Measurements from ENCODE around the gene LAMC1. TPM values are rescaled to one million over a fixed set of nuclear protein-coding genes. Genes with fewer than 3 reads are reported as not detected.

LAMC1 gene
- total RNA-seq, 1 donor from 2014 or later: 164 TPM

DNA sequence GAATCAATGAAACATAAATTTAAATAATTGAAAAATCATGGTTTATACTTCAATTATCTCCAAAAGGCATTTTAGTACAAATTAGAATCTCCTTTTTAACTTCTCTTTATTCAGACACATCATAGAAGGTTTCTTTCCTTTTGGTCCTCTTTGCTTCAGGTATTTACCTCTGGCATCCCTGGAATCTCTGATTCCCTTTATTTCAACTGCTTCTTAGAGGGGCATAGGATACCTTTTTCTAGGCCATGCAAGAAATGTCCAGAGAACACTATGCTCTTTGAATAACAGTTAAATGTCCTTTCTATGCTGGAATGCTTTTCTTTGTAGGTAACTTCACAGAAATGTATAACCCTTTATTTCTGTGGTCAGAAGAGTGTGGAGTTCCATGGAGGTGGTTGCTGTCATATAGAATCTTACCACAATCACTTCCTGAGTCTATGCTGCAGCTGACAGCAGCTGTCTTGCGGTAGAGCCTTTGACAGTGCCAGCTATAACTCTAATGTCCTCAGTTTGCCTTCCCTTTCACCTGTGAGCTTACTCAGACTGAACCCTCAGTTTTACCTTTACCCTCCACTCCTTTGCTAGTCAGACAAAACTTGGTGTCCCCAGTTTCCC lies 171.4 kb downstream of the LAMC1 start:
- Mint-ChIP-seq H3K4me3 (no peak overlapping the region), H3K27ac (peak overlapping the region; percentile 85), H3K4me1 (ENCODE audit: unreplicated experiment) (peaks cover 8% of the 10 kb centered on the region), H3K27me3 (peaks cover 2% of the 10 kb centered on the region), H3K36me3 (no peaks in the 10 kb centered on the region), H3K9me3 (no peaks in the 10 kb centered on the region)
- DNase-seq (ENCODE audit: extremely low spot score, unreplicated experiment): no peak
- no peak for TF ChIP-seq CTCF (conservative IDR thresholded peaks at IDR 0.05)

DNA sequence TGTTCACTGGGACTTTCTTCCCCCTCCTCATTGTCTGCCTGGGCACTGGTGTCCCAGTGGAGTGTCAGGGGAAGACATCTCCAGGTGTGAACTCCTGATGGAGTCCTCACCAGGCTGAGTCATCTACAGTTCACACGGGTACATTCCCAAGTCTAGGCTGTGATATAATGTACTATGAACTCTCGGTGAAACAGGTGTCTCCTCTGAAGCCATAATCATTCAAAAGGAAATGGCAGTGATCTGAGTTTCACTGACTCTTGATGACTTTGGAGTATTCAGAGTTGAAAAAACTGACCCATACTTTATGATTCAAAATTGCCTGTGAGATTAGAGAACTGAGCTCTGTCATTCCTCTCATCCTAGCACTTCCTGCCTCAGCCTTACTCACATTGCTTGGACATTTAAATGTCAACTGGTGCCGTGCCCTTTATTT lies 171.9 kb downstream of the LAMC1 start:
- H3K27ac Mint-ChIP-seq: peak overlapping the region; percentile 85
- H3K36me3 Mint-ChIP-seq: no peaks in the 10 kb centered on the region
- no peaks in the 10 kb centered on the region for H3K9me3 Mint-ChIP-seq

More for the DNA sequence above, 171.9 kb downstream of the LAMC1 start:
- no peak for TF ChIP-seq CTCF (conservative IDR thresholded peaks at IDR 0.05)
- Mint-ChIP-seq H3K4me3 (no peak overlapping the region), H3K27me3 (no peaks in the 10 kb centered on the region), H3K4me1 (ENCODE audit: unreplicated experiment) (peaks cover 11% of the 10 kb centered on the region)
- DNase-seq (ENCODE audit: extremely low spot score, unreplicated experiment): no peak

Other genes starting within 250 kb of the LAMC1 start
- 3.2 and 4.6 TPM in 2 replicates for gene NPL, start 233.6 kb upstream of the LAMC1 start, total RNA-seq (ENCODE audit: low replicate concordance)
- 186 and 261 TPM in 2 replicates for gene DHX9, start 184.1 kb upstream of the LAMC1 start, total RNA-seq (ENCODE audit: low replicate concordance)
- gene SHCBP1L, start 70.3 kb upstream of the LAMC1 start, total RNA-seq (ENCODE audit: low replicate concordance): not detected in 2 replicates
- gene LAMC2, start 162.8 kb downstream of the LAMC1 start, total RNA-seq (ENCODE audit: low replicate concordance): 14.8 and 33.5 TPM in 2 replicates